Measurements from ENCODE around the gene GKN1. TPM values are rescaled to one million over a fixed set of nuclear protein-coding genes. Genes with fewer than 3 reads are reported as not detected.

The GKN1 gene
- total and polyA plus RNA-seq, 2 of the 8 experiments (the other 6 are each of a cell fraction or from before 2014, with no cell fraction given) = not detected

GRCh38 chr2:68943581-68944568 lies 30.6 kb upstream of the GKN1 start:
- Histone ChIP-seq H3K27me3 (replicated peaks in 1 of 4; ENCODE audit: control insufficient read depth in 3 of 4, extremely low read depth in 1 of 4, insufficient read depth in 3 of 4, low read length in 3 of 4) (no peaks in the 10 kb centered on the region), H3K9me3 (ENCODE audit: insufficient read depth in 2 of 2, low read depth in 1 of 2, low read length in 1 of 2) (no peaks in the 10 kb centered on the region; a peak in 1 of 4 replicates), H4K20me1 (replicated peaks in 1 of 2; ENCODE audit: control insufficient read depth in 1 of 2, insufficient read depth in 2 of 2, low read length in 2 of 2) (no peaks in the 10 kb centered on the region), H3K27ac (ENCODE audit: low read depth, low read length) (no peak overlapping the region), H3K4me3 (ENCODE audit: extremely low read depth in 1 of 4, insufficient read depth in 2 of 4, low read depth in 3 of 4, low read length in 4 of 4) (peak overlapping the region; percentile 42 to 60 (median 50); a peak in 6 of 8 replicates), H4K5ac (ENCODE audit: insufficient read length, low read depth, low read length) (peak overlapping the region; percentile 41), H2AK5ac (ENCODE audit: low read depth, low read length) (no peak overlapping the region), H3K14ac (ENCODE audit: insufficient read length) (no peak overlapping the region), H3K56ac (replicated peaks; ENCODE audit: insufficient read length, low read depth, low read length) (no peak overlapping the region), H3K36me3 (ENCODE audit: control insufficient read depth in 2 of 4, insufficient read depth in 4 of 4, low read length in 3 of 4) (no peaks in the 10 kb centered on the region), H2AFZ (ENCODE audit: low read length) (peak overlapping the region; percentile 99), H2BK5ac (ENCODE audit: low read depth, low read length) (peak overlapping the region; percentile 41; the same call in 1 of the 2 replicates), H3K9ac (replicated peaks in 1 of 4; ENCODE audit: extremely low read depth in 1 of 4, low read depth in 3 of 4, low read length in 3 of 4) (peak overlapping the region in 3 of 4 experiments; percentile 8 to 36 (median 28); a peak in 3 of 7 replicates), H3K23me2 (ENCODE audit: low read depth, low read length) (peaks cover 4% of the 10 kb centered on the region; the same call in 1 of the 2 replicates), H2BK15ac (ENCODE audit: low read length) (peak overlapping the region; percentile 90; the same call in 1 of the 2 replicates), H2BK20ac (ENCODE audit: low read length) (no peak overlapping the region), H4K8ac (ENCODE audit: extremely low read depth, insufficient read depth, low read length) (peak overlapping the region; percentile 76; the same call in 1 of the 2 replicates), H3K79me1 (ENCODE audit: low read depth, low read length) (no peaks in the 10 kb centered on the region), H2BK120ac (replicated peaks; ENCODE audit: low read depth, low read length) (no peak overlapping the region), H2BK12ac (ENCODE audit: low read depth, low read length) (peak overlapping the region; percentile 18), H3K4me2 (ENCODE audit: insufficient read depth in 1 of 2, low read depth in 2 of 2, low read length in 2 of 2) (peak overlapping the region; percentile 88), H3K4me1 (replicated peaks in 1 of 4; ENCODE audit: control insufficient read depth in 3 of 4, insufficient read depth in 4 of 4, low read length in 3 of 4) (peaks cover 0 to 6% (median 5%) of the 10 kb centered on the region in 4 experiments; a peak in 3 of 7 replicates), H4K91ac (replicated peaks; ENCODE audit: insufficient read length, low read length) (peak overlapping the region; percentile 56), H3K18ac (ENCODE audit: extremely low read depth, low read length) (peak overlapping the region; percentile 76; the same call in 1 of the 2 replicates), H3K4ac (replicated peaks; ENCODE audit: insufficient read length, low read depth, low read length) (no peak overlapping the region), H3K79me2 (ENCODE audit: control insufficient read depth in 1 of 2, insufficient read depth in 2 of 2, low read length in 2 of 2) (no peaks in the 10 kb centered on the region), H3K23ac (ENCODE audit: insufficient read length) (no peak overlapping the region)
- 28% methylated on average over 27 of the region's 27 CpGs; no CpG with 5 or more reads in 1 of the 2 experiments for WGBS, 2 experiments (ENCODE audit: extremely low coverage in 1 of 2, insufficient coverage in 1 of 2, insufficient read length in 1 of 2, insufficient replicate concordance in 2 of 2, low coverage in 1 of 2, low lambda C conversion rate in 2 of 2, missing lambda C conversion rate in 1 of 2)
- ChIA-PET POLR2A (ENCODE audit: partially characterized antibody) (interaction anchor here (0.6 to 1.2 kb wide), 6 partner anchors 9 to 363 kb away, joined by 3 to 4 read pairs (median 3); partner anchors contain the start of gene GKN2), CTCF (ENCODE audit: partially characterized antibody) (interaction anchor here (0.5 to 3.3 kb wide), 56 partner anchors 8 to 1794 kb away, joined by 3 to 39 read pairs (median 4); partner anchors contain the start of genes ANTXR1 and GKN2)
- DNase-seq (ENCODE audit: low read depth in 1 of 2, low spot score in 2 of 2) = peak in 1 of 2 experiments; percentile 88
- peak; percentile 92 for FAIRE-seq
- 0 out of 2 replicates have a peak, but pooled peaks have one; percentile 19 for TF ChIP-seq MAX (IDR thresholded peaks at IDR 0.05)
- 0 out of 2 replicates have a peak, but pooled peaks have one; percentile 9 for TF ChIP-seq RBBP5 (IDR thresholded peaks at IDR 0.05; ENCODE audit: borderline replicate concordance, low read depth, low read length)
- 0 out of 2 replicates have a peak, but pooled peaks have one; percentile 32 for TF ChIP-seq TAF1 (IDR thresholded peaks at IDR 0.05; ENCODE audit: low read depth, low read length)
- peak; percentile 56 to 79 for TF ChIP-seq RAD21 (IDR thresholded peaks at IDR 0.05 in 1 of 2, conservative IDR thresholded peaks at IDR 0.05 in 1 of 2; ENCODE audit: low read depth in 2 of 2, low read length in 2 of 2)
- no peak for TF ChIP-seq SIRT6 (IDR thresholded peaks at IDR 0.05; ENCODE audit: low read length)
- TF ChIP-seq JUN (IDR thresholded peaks at IDR 0.05; ENCODE audit: low read depth, low read length) = no peak
- no peak for TF ChIP-seq CBX5 (IDR thresholded peaks at IDR 0.05; ENCODE audit: low read depth, low read length)
- TF ChIP-seq SIN3A (conservative IDR thresholded peaks at IDR 0.05 in 1 of 2, IDR thresholded peaks at IDR 0.05 in 1 of 2; ENCODE audit: low read depth in 1 of 2, low read length in 2 of 2) = no peak
